Hematopoietic multipotent progenitor cell (in vitro differentiated cells): ENCODE data around the gene STK32C. TPM values are rescaled to one million over a fixed set of nuclear protein-coding genes. Genes with fewer than 3 reads are reported as not detected.
"Not testable (repeated sequence)": the region's sequence is repeated elsewhere in the genome, so short reads cannot be mapped to it uniquely, and the experiment has no call there.

Experiments used
- DNase-seq, 3 donors: peaks; one replicate each; pipeline ENCODE4 v3.0.0-alpha.2; 2011 to 2015; ENCODE audit warnings: low read depth in 2 of 3, low spot score in 2 of 3
- total RNA-seq: library from RNA; depleted of rRNA; stranded (reverse); fragments of >200 nt; gene quantifications from one replicate; pipeline ENCODE4 v1.2.3, GENCODE V29; 2012

The STK32C gene
- total RNA-seq, 1 donor, result 25.0 TPM

DNA sequence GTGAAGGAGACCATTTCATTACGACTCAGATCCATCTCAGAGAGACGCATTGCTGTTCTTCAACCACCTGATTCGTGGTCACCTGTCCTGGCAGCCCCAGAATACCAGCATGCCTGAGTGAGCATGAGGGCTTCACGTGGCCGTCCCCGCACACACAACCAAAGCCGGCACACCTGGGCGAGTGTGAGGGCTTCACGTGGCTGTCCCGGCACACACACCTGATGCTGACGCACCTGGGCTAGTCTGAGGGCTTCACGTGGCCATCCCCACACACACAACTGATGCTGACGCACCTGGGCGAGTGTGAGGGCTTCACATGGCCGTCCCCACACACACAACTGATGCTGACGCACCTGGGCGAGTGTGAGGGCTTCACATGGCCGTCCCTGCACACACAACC lies 86.8 kb downstream of the STK32C start:
- DNase-seq, result not testable (repeated sequence)

DNA sequence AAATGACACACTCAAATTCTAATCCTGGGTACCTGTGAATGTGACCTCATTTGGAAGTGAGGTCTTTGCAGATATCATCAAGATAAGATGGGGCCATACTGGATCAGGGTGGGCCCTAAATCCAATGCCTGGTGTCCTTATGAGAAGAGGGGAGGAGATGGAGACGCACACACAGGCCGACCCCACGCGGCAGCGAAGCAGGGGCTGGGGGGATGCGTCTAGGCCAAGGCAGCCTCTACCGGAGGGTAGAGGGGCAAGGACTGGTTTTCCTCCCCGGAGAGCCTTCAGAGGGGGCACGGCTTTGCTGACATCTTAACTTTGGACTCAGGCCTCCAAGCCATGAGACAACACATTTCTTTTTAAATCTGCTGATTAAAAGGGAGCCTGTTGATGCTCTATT lies 87.7 kb downstream of the STK32C start:
- DNase-seq, result no peak

DNA sequence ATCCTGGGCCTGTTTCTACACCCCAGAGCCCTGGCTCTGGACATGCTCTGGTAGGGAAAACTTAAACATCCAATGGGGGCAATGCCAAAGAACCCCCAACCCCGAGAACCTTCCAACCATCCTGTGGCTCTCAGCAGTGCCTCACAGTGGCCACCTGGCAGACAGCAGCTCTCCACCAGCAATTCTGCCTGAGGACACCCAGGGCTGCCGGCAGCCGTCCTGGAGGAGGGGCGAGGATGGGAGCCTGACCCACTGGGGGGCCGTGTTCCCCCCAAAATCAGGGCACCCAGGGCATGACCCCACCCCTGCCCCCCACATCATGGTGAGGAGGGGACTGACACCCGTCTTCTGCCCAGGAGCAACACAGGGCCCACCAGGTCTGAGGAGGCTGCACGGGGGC lies 88.3 kb downstream of the STK32C start:
- DNase-seq, result no peak

DNA sequence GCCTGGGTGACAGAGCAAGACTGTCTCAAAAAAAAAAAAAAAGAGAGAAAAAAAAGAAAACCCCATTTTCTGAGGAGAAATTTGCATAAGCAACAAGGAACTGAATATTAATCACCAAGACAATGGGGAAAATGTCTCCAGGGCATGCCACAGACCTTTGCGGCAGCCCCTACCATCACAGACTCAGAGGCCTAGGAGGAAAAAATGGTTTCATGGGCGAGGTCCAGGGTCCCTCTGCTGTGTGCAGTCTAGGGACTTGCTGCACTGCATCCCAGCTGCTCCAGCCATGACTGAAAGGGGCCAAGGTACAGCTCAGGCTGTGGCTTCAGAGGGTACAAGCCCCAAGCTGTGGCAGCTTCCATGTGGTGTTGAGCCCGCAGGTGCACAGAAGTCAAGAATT lies 91.3 kb downstream of the STK32C start:
- DNase-seq, result not testable (repeated sequence)

- DNase-seq, result no peak
These were observed 93.8 kb downstream of the STK32C start for GRCh38 chr10:132213917-132214316.

- no peak for DNase-seq
These were observed 94.9 kb downstream of the STK32C start for GRCh38 chr10:132212816-132213215.

GRCh38 chr10:132211246-132211645 lies 96.5 kb downstream of the STK32C start:
- no peak for DNase-seq

DNA sequence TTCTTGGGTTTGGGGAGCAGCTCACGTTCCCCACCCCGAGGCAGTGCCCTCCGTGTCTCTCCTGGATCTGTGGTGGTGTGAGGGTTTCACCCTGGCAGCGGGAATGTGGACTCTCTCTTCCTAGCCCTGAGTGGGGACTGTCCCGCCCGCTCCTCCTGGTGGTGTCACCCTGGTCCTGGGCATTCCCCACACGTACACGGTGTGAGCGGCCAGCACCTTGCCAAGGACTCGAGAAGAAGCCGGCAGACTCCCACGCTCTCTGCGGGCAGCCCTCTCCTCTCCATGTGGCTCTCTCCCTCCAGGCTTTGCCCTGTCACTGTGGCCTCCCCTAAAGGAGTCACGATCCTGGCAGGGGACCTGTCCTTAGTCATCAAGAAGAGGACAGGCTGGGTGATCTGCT lies 97.0 kb downstream of the STK32C start:
- DNase-seq, result no peak

- no peak for DNase-seq
These were observed 97.7 kb downstream of the STK32C start for GRCh38 chr10:132209978-132210530.

GRCh38 chr10:132209130-132209529 lies 98.6 kb downstream of the STK32C start:
- no peak for DNase-seq

DNA sequence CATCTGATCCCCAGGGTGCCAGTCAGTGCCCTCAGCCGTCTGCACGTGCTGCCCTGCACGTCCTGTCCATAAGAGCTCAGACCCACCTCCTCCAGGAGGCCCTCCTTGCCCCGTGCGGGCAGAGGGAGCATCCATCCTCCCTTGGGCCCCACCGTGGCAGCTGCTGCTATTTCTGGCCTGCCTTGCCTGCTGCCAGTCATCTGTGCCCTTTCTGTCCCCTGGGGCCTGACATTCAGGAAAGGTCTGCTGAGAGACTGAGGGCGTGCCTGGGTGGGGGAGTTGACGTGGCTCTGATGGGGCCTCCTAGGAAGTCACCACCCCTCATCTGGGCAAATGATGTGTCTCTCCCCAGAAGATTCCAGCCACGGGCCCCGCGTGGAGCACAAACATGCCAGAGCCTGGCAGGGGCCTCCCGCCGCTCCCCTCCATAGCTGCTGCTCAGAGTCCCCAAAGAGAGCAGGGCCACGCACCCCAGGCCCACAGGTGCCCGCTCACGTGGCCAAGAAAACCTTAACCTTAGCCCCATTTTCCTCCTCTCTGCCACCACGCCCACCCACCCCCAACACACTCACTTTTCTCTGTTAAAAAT lies 99.2 kb downstream of the STK32C start:
- DNase-seq, result no peak

GRCh38 chr10:132207536-132208461 lies 100.0 kb downstream of the STK32C start:
- DNase-seq, result no peak

DNA sequence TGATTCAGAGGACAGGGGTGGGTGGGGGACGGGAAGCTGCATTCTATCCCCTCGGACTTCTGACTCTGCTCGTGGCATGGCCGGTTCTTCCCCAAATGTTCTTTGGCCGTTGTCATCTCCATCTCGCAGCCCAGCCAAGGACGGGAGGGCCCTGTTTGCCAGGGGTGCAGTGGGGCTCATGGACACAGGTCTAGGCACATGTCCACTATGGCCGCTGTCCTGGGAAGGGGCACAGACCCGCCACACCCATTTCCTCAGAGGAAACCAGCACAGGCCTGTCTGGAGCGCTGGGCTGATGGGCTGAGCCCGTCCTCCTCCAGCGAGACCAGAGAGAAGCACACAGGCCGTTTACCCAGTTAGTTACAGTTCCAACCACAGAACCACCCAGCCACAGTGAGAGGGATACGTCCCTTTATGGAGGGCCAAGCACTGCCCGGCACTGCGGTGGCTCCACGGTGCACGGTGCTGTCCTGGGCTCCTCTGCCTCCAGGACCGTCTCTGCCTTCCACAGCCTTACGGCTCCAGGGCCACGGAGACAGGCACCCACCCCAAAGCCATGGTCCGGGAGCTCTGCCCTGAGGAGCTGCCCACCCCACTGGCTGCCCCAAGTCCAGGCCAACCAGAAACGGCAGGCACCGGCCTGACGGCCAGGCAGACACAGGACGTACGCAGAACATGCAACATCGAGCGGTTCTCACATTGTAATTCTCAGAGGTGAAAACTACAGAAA lies 100.8 kb downstream of the STK32C start:
- DNase-seq, result no peak

DNA sequence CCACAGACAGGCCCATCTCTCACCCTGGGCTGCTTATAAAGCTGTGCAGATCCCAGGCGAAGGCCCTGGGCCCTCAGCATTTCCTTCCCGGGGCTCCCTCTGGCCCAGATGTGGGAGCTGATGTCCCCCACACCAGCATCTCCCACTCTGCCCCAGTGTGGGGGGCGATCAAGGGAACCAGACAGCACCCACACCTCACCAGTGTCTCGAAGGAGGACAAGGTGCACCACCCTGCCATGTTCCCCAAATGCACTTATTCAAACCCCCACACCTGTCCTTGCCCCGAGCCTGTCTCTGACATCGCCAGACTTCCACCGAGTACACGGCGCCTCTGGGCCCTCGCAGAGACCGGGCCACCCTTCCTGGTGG lies 101.4 kb downstream of the STK32C start:
- no peak for DNase-seq

DNA sequence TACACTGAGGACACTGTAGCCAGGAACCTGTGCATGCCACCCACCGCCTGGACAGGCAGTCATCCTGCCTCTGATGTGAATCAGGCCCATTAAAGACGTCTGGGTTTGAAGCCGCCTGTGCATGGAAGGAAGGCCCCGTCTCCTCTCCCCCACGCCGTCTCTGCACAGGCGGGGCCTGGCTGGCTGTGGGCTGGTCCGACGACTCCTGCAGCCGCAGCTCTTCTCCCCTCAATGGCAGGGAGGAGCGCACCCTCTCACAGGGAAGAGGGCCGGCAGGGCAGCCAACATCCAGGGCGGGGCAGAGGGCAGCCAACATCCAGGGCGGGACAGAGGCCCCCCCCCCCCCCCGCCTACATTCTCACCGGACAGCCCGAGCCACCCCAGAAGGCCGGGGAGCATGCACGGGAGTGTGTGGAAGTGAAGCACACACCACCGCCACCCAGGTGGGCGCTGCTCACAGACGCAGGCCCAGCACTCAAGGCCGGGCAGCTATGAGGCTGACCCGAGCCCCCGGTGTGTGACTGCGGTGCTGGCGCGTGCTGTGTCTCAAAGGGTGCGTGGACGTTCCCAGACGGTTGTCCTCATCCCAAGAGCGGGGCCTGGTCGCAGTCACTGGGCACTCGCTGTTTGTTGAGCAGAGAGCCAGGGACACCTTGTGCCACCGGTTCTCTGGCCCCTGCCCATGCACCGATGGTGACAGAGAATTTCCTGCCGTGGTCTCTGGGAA lies 101.9 kb downstream of the STK32C start:
- no peak for DNase-seq

DNA sequence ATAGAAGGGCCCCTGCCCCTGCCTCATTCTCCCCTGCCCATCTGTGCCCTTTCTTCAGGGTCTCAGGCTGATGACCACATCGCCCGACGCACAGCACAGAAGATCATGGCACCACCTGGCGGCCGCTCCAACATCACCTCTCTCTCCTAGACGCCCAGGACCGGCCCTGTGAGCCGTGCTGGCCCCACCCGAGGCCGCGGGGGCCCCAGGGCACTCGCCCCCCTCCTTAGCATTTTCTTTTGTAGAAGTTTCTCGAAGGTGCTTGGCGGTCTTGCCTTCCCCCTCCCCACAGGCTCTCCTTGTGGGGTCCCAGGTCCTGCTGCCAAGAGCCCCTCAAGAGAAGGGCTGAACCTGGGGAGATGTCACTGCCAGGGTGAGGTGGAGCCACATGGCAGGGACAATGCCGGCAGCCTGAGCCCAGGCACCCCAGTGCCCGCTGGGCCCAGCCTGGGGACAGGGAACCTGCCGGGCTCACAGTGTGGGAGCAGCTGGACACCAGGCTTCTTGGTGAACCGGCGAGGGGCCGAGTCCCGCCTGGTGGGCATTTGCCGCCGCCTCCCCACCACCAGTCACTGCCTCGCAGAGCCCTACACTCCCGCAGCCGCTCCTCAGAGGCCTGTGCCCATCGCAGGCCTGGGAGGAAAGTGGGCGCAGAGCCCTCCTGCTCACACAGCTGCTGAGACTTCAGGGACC lies 102.8 kb downstream of the STK32C start:
- no peak for DNase-seq

GRCh38 chr10:132204078-132204780 lies 103.5 kb downstream of the STK32C start:
- DNase-seq, result no peak

GRCh38 chr10:132203256-132204077 lies 104.3 kb downstream of the STK32C start:
- DNase-seq, result no peak
